K562 (cell line): ENCODE results near the gene LAMA5. TPM values are rescaled to one million over a fixed set of nuclear protein-coding genes. Genes with fewer than 3 reads are reported as not detected.

Experiments
- ARID1B ChIP-seq: fragments of 450-650 bp; IDR thresholded peaks from 2 replicates; pipeline ENCODE4 v1.6.1; 2016; ENCODE audit warnings: antibody characterized with exemption, mild to moderate bottlenecking, inconsistent platforms
- CBX5 ChIP-seq: IDR thresholded peaks from 2 replicates; pipeline ENCODE4 v1.6.1; 2014; ENCODE audit warnings: low read depth, borderline replicate concordance
- CC2D1A ChIP-seq: fragments of 450-650 bp; IDR thresholded peaks from 2 replicates; pipeline ENCODE4 v1.6.1; 2017; ENCODE audit warnings: mild to moderate bottlenecking
- CREBBP ChIP-seq: IDR thresholded peaks from one replicate; pipeline ENCODE4 v1.6.1; 2012; ENCODE audit warnings: low read depth, mild to moderate bottlenecking, control low read depth, inconsistent platforms, low read length
- ETS1 ChIP-seq: conservative IDR thresholded peaks from 2 replicates; pipeline ENCODE4 v1.6.1; 2011; ENCODE audit warnings: low read depth, mild to moderate bottlenecking, low read length; ENCODE audit not compliant: control insufficient read depth
- FOXP1 ChIP-seq: sonication (generic); formaldehyde crosslinking; IDR thresholded peaks from 2 replicates; pipeline ENCODE4 v1.8.0; 2022; ENCODE audit warnings: mild to moderate bottlenecking, missing genetic modification reagents
- HOMEZ ChIP-seq: fragments of 250-450 bp; sonication (Bioruptor Pico); IDR thresholded peaks from 2 replicates; pipeline ENCODE4 v1.4.0; 2020; ENCODE audit warnings: mild to moderate bottlenecking, moderate library complexity
- JUND ChIP-seq, 2 experiments: IDR thresholded peaks; 2 replicates in 1 of 2; 3 replicates in 1 of 2; pipeline ENCODE4 v1.6.1; 2011; ENCODE audit warnings: borderline replicate concordance in 2 of 2, low read depth in 2 of 2, low read length in 2 of 2, improper control_type of control experiment in 1 of 2, missing biosample characterization in 1 of 2, missing genetic modification characterization in 1 of 2, missing genetic modification reagents in 1 of 2
- KDM1A ChIP-seq, 2 experiments: fragments of 450-650 bp; IDR thresholded peaks; 2 replicates each; pipeline ENCODE4 v1.6.1; 2016; ENCODE audit warnings: mild to moderate bottlenecking in 2 of 2
- LCOR ChIP-seq: sonication (generic); formaldehyde crosslinking; IDR thresholded peaks from 2 replicates; pipeline ENCODE4 v1.8.0; 2022; ENCODE audit warnings: mild to moderate bottlenecking, missing genetic modification reagents
- MITF ChIP-seq: IDR thresholded peaks from 2 replicates; pipeline ENCODE4 v1.6.1; 2014; ENCODE audit warnings: antibody characterized with exemption
- NFXL1 ChIP-seq: fragments of 450-650 bp; formaldehyde crosslinking; IDR thresholded peaks from 2 replicates; pipeline ENCODE4 v1.4.0; 2021; ENCODE audit warnings: mild to moderate bottlenecking
- RAD51 ChIP-seq: fragments of 450-650 bp; IDR thresholded peaks from 2 replicates; pipeline ENCODE4 v1.7.1; 2016; ENCODE audit warnings: low read depth, mild to moderate bottlenecking, borderline replicate concordance
- RFX7 ChIP-seq: fragments of 250-450 bp; sonication (Bioruptor Pico); IDR thresholded peaks from 2 replicates; pipeline ENCODE4 v1.5.1; 2021; ENCODE audit warnings: mild to moderate bottlenecking
- SAFB2 ChIP-seq: fragments of 200-400 bp; formaldehyde crosslinking; IDR thresholded peaks from 2 replicates; pipeline ENCODE4 v1.6.1; 2018; ENCODE audit warnings: borderline replicate concordance, low read length, low read depth, moderate library complexity; ENCODE audit not compliant: severe bottlenecking
- SIRT6 ChIP-seq: IDR thresholded peaks from one replicate; pipeline ENCODE4 v1.6.1; 2012; ENCODE audit warnings: low read depth, mild to moderate bottlenecking, control low read depth, inconsistent platforms, low read length, moderate library complexity
- SMC3 ChIP-seq: conservative IDR thresholded peaks from 2 replicates; pipeline ENCODE4 v1.6.1; 2011; ENCODE audit warnings: low read depth, low read length, improper control_type of control experiment; ENCODE audit not compliant: insufficient read depth
- TEAD2 ChIP-seq: fragments of 450-650 bp; IDR thresholded peaks from 2 replicates; pipeline ENCODE4 v1.6.1; 2016; ENCODE audit warnings: missing genetic modification characterization, control low read depth, missing compliant biosample characterization
- TFAM ChIP-seq: fragments of 250-450 bp; sonication (Bioruptor Pico); conservative IDR thresholded peaks from 2 replicates; pipeline ENCODE4 v1.5.0; 2021; ENCODE audit warnings: mild to moderate bottlenecking, moderate library complexity
- XRCC3 ChIP-seq: fragments of 450-650 bp; IDR thresholded peaks from 2 replicates; pipeline ENCODE4 v1.6.1; 2017; ENCODE audit warnings: mild to moderate bottlenecking, moderate library complexity
- ZFP30 ChIP-seq: fragments of 250-450 bp; sonication (Bioruptor Pico); IDR thresholded peaks from 2 replicates; pipeline ENCODE4 v1.8.0; 2022; ENCODE audit warnings: moderate library complexity, mild to moderate bottlenecking, inconsistent platforms, borderline replicate concordance
- ZNF174 ChIP-seq: fragments of 250-450 bp; sonication (Bioruptor Pico); IDR thresholded peaks from 2 replicates; pipeline ENCODE4 v1.4.0; 2020; ENCODE audit warnings: mild to moderate bottlenecking
- ZNF175 ChIP-seq: fragments of 200-800 bp; sonication (Bioruptor generic); IDR thresholded peaks from 2 replicates; pipeline ENCODE4 v1.6.1; 2016; ENCODE audit warnings: low read depth, mild to moderate bottlenecking, missing genetic modification characterization, missing compliant biosample characterization
- ZNF384 ChIP-seq: IDR thresholded peaks from 2 replicates; pipeline ENCODE4 v1.6.1; 2012; ENCODE audit warnings: low read depth, low read length, improper control_type of control experiment
- polyA plus RNA-seq, 8 experiments: library from polyadenylated mRNA; depleted of rRNA in 4 of 8; stranded (reverse) in 5 of 8; unstranded in 3 of 8; fragments of >200 nt; fragmentation: Nextera tagmentation in 2 of 8; fragmentation: Illumina TruSeq in 1 of 8; extraction: Ambion mirVana in 2 of 8; extraction: Trizol in 1 of 8; gene quantifications; 2 replicates each; pipeline versions ENCODE4 v1.2.1 to v1.2.3, GENCODE V29; 2011 to 2014; ENCODE audit warnings: inconsistent platforms in 1 of 8, missing spikeins in 1 of 8
- total RNA-seq, 7 experiments: library from RNA; depleted of rRNA in 6 of 7; stranded (reverse); fragments of >200 nt in 6 of 7; fragmentation: Illumina TruSeq in 2 of 7; extraction: Trizol in 2 of 7; gene quantifications; 2 replicates each; pipeline versions ENCODE4 v1.2.1 to v1.2.3, GENCODE V29; 2011 to 2021; ENCODE audit warnings: low replicate concordance in 1 of 7

Gene LAMA5
- total and polyA plus RNA-seq, 9 of the 15 experiments (the other 6 are each of a cell fraction or from before 2014, with no cell fraction given) = 0.31 to 101 (median 7.8) TPM

- TF ChIP-seq HOMEZ (CRISPR knock-in tag) (no peak), XRCC3 (no peak), KDM1A (IDR thresholded peaks at IDR 0.05) (peak in 1 of 2 experiments; percentile 76; a peak in 2 of 4 replicates), NFXL1 (no peak), SAFB2 (no peak), SMC3 (peak; percentile 82), ARID1B (peak; percentile 61), FOXP1 (CRISPR knock-in tag) (peak; percentile 52; the same call in 1 of the 2 replicates), MITF (no peak), CBX5 (no peak), ZNF175 (CRISPR knock-in tag) (no peak), RFX7 (no peak), CREBBP (no peak), ZFP30 (CRISPR knock-in tag) (no peak), RAD51 (peak; percentile 15; the same call in 1 of the 2 replicates), ETS1 (0 out of 2 replicates have a peak, but pooled peaks have one; percentile 51), SIRT6 (no peak), LCOR (peak; percentile 86), ZNF384 (no peak), TFAM (CRISPR knock-in tag) (no peak), ZNF174 (CRISPR knock-in tag) (no peak), TEAD2 (tag) (no peak), JUND (IDR thresholded peaks at IDR 0.05; ENCODE audit: borderline replicate concordance, low read depth, low read length) (peak; percentile 66; the same call in 1 of the 2 replicates), JUND (tag; IDR thresholded peaks at IDR 0.05; ENCODE audit: borderline replicate concordance, low read depth, low read length) (no peak; the same call in 2 of the 3 replicates), CC2D1A (peak; percentile 60)
These were observed 65.3 kb downstream of the LAMA5 start (continued) for GRCh38 chr20:62301773-62302340.
